HepG2 (cell line): ENCODE measurements around the gene PLK2.

Experiments
- ATF3 ChIP-seq: sonication (generic); formaldehyde crosslinking; IDR thresholded peaks from 2 replicates; pipeline ENCODE4 v1.4.0; 2020; ENCODE audit warnings: missing genetic modification reagents
- CTCF ChIP-seq: sonication (generic); formaldehyde crosslinking; IDR thresholded peaks from 2 replicates; pipeline ENCODE4 v1.5.0; 2020; ENCODE audit warnings: mild to moderate bottlenecking, missing genetic modification reagents, moderate library complexity
- RBAK ChIP-seq: sonication (generic); formaldehyde crosslinking; IDR thresholded peaks from 2 replicates; pipeline ENCODE4 v1.5.1; 2020; ENCODE audit warnings: mild to moderate bottlenecking, missing genetic modification reagents
- TCF7L2 ChIP-seq: IDR thresholded peaks from 2 replicates; pipeline ENCODE4 v1.6.1; 2011; ENCODE audit warnings: mild to moderate bottlenecking, low read depth, low read length, moderate library complexity
- YEATS4 ChIP-seq: sonication (generic); formaldehyde crosslinking; IDR thresholded peaks from 2 replicates; pipeline ENCODE4 v1.4.0; 2020; ENCODE audit warnings: missing genetic modification reagents, borderline replicate concordance
- ZBTB14 ChIP-seq: sonication (generic); formaldehyde crosslinking; IDR thresholded peaks from 2 replicates; pipeline ENCODE4 v1.4.0; 2020; ENCODE audit warnings: missing genetic modification reagents
- ZNF569 ChIP-seq: sonication (generic); formaldehyde crosslinking; IDR thresholded peaks from 2 replicates; pipeline ENCODE4 v1.5.0; 2020; ENCODE audit warnings: mild to moderate bottlenecking, missing genetic modification reagents, moderate library complexity, borderline replicate concordance
- ZSCAN22 ChIP-seq: sonication (generic); formaldehyde crosslinking; IDR thresholded peaks from 2 replicates; pipeline ENCODE4 v1.4.0; 2020; ENCODE audit warnings: mild to moderate bottlenecking, missing genetic modification reagents

GRCh38 chr5:58499231-58499630 is 39.3 kb upstream of the PLK2 start:
- TF ChIP-seq ZNF569 (no peak), ZSCAN22 (CRISPR knock-in tag) (no peak), ZBTB14 (CRISPR knock-in tag) (no peak), TCF7L2 (no peak), ATF3 (CRISPR knock-in tag) (no peak), YEATS4 (CRISPR knock-in tag) (no peak), CTCF (CRISPR knock-in tag) (no peak), RBAK (CRISPR knock-in tag) (no peak)
